GM19193 (cell line): ENCODE measurements around the gene WDR59.

Experiments
- POLR2A ChIP-seq: IDR thresholded peaks from 4 replicates; pipeline ENCODE4 v1.6.1; 2011; ENCODE audit not compliant: insufficient read depth, insufficient read length; ENCODE audit errors: extremely low read depth

The WDR59 gene

DNA sequence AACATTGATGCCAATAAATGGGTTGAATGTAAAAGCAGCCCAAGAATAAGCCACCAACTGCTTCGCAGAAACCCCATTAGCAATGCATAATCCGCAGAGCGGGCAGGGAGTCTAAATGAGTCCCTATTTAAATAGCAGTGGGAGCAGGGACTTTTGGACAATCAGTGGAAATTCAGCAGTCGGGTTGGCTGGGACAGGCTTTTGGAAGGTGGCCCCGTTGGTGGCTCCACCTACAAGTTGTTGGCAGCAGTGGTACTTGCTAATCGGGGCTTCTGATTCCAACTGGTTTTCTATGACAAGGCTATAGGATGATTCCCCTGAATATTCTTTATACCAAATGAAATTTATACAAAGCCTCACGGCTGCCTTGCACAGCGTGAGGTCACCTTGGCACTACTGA, 86.3 kb downstream of the WDR59 start:
- no peak for TF ChIP-seq POLR2A

- no peak for TF ChIP-seq POLR2A
Measured at GRCh38 chr16:74896389-74897370, 88.2 kb downstream of the WDR59 start.

- no peak for TF ChIP-seq POLR2A
Measured at GRCh38 chr16:74893541-74893940, 91.4 kb downstream of the WDR59 start.

DNA sequence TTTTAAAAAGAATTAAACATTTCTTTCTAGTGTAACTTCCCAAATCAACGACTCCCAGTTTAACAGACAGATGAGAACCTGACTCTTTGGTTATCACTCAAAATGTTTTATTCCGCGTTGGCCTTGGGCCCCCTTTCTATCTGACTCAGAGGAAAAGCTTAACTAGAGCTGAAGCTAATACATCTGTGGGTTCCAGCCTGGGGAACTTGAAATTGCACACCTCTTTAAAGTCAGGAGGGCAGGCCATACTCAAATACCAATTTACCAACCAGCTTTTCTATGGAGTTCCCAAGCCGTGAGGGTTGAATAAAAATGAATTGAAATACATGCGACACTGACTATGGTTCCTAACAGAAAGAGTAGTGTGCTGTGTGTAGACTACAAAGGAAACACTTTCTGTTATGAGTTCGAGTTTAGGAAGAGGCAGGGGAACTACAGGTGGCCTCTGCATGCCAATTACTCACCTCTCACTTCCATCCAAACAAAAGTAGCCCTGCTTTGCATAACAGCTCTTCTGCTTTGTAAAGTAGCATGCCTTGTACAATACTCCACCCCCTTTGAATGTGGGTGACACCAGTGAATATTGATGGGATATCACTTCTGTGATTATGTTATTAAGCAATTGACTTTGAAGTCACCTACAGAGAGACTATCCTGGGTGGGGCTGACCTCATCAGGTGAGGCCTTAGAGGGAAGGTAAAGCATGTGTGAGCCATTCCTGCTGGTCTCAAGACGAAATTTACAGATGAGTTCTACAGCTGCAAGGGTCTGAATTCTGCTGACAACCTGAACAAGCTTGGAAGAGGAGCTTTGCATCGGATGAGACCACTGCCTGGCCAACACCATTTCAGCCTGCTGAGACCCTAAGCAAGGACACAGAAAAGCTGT, 92.1 kb downstream of the WDR59 start:
- TF ChIP-seq POLR2A, result no peak

GRCh38 chr16:74888888-74889287, 96.0 kb downstream of the WDR59 start:
- no peak for TF ChIP-seq POLR2A

- TF ChIP-seq POLR2A, result no peak
Measured at GRCh38 chr16:74888232-74888862, 96.6 kb downstream of the WDR59 start.

DNA sequence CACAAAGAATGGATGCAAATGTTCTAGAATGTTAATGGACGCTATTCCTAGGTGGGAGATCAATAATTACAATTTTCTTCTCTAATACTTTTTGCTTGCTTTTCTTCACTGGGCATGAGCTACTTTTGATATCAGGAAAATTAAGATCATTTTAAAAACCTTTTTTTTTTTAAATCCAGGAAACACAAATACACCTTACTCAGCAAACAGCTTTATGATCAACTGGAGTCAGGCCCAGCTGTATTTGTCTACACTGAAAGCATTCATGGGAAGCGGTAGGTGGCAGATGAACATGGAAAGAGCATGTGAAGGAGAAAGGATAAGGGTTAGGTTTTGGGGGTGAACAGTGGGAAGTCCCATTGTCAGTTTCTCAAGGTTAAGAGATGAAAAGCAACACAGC, 97.8 kb downstream of the WDR59 start:
- no peak for TF ChIP-seq POLR2A

DNA sequence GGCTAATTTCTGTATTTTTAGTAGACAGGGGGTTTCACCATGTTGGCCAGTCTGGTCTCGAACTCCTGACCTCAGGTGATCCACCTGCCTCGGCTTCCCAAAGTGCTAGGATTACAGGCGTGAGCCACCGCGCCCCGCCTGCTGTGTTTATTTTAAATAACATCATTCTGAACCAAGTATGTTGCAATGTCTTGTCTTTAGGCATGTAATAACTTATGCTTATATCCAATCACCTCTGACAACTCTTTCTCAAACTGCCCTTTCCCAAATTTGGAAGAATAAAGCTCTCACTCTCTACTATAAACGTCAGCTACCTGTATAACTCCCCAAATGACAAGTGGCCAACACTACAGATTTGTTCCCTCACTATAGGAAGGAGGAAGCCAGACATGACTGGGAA, 107.2 kb downstream of the WDR59 start:
- no peak for TF ChIP-seq POLR2A

DNA sequence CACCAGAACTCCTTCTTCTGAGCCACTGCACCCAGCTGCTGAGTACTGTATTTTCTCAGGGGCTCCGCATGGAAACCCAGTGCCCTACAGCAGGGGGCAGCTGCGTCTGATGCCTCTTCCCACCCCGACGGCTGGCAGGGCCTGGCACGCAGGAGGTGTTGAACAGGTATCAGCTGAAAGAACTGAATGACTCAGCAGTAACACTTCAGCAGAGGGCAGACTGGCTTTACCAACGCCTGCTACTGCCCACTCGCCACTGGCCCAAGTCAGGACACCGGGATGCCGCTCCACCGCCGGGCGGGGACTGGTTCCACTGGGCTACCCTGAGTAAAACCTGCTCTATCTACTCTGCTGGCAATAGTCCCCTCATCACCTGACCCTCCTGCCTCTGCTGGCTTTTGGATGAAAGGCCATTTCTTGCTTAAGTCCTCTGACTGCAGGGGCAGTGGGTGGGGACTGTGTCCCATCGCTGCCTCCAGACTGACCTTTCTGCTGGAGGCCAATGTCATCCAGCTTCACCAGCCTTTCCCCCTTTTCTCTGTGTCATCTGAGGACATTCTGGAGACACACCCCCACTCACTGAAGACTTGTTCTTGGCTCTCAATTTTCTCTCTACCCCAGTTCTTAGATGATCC, 109.9 kb downstream of the WDR59 start:
- TF ChIP-seq POLR2A, result no peak

DNA sequence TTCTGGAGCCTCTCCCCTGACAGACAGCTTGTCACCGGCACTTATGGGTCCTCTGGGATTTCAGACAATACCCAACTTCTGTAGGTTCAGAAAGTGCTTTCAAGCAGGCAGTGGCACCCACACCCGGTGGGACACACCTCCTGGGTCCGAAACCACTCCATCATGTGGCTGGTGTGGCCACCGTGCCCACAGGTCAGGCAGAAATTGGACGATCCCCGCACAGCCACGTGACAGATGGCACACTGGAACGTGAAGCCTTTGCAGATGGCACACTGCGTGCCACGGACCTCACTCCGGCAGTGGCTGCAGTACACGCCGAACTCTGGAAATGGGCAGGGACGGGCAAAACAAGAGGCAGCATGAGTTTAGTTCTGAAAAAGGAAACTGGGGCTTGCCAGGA, 110.8 kb downstream of the WDR59 start:
- TF ChIP-seq POLR2A, result no peak

GRCh38 chr16:74872302-74872701, 112.6 kb downstream of the WDR59 start:
- TF ChIP-seq POLR2A, result no peak

GRCh38 chr16:74871608-74872007, 113.3 kb downstream of the WDR59 start:
- no peak for TF ChIP-seq POLR2A

DNA sequence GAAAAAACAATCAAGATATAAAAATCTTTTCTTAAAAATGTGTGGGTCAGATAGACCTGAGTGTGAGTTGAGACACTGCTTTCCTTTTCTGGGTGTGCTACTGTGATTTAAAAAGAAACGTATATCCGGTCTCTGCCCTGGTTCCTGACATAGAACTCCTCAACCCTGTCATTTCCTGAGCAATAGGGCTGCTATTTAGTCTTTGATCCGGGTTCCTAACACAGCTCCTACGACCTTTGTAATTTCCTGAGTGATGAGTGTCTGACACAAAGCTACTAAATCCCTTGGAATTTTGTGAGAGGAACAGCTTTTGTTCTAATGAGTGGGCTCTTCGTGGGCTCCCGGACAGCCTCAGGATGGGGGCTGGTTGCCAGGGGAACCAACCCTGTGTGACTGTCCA, 116.4 kb downstream of the WDR59 start:
- TF ChIP-seq POLR2A, result no peak

- TF ChIP-seq POLR2A, result no peak
Measured at GRCh38 chr16:74868035-74868434, 116.9 kb downstream of the WDR59 start.

DNA sequence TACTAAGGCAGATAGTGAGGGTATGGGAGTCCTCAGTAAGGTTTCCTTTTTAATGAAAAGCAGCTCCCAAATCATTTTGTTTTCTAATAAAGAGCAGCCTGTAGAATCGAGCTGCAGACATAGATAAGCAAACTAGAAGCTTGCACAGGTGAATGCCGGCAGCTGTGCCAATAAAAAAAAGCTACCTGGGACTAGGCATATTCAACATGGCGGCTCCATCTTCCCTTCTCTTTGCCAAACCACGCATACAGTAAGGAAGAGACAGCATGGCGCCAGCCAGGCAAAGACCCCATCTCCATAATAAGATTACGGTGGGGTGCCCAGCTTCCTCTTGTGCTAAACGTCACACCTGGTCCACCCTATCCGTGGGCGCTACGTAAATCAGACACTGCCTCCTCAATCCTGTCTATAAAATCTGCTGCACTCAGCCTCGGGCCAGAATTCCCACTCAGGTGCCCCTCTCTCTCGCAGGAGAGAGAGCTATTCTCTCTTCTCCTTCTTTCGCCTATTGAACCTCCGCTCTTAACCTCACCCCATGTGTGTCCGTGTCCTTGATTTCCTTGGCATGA, 117.6 kb downstream of the WDR59 start:
- TF ChIP-seq POLR2A, result no peak

DNA sequence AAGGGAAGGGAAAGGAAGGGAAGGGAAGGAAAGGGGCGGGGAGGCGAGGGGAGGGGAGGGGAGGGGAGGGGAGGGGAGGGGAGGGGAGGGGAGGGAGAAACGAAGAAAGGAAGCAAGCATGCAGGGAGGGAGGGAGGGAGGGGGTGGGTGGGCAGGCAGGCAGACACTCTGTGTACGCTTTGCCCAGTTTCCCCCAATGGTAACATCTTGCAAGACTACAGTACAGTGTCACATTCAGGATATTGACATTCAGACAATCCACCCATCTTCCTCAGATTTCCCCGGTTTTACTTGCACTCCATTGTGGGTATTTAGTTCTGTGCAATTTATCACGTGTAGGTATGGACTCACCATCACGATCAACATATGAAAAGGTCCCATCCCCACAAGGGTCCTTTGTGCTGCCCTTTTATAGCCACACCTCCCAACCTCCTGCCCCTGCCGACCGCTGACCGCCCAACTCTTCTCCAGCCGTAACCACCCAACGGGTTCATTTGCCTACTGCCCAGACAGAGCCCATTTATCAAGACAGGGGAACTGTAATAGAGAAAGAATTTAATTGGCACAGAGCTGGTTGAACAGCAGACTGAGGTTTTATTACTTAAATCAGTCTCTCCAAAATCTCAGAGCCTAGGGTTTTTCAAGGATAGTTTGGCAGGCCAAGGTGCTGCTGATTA, 118.9 kb downstream of the WDR59 start:
- TF ChIP-seq POLR2A, result no peak
